ENCODE measurements around the gene STX8.

The STX8 gene

GRCh38 chr17:9408381-9408780 lies 167.2 kb downstream of the STX8 start:
- Histone ChIP-seq H2BK12ac (ENCODE audit: low read length in 2 of 2) (no peak overlapping the region), H3K79me1 (replicated peaks; ENCODE audit: low read length, poor library complexity, severe bottlenecking) (no peaks in the 10 kb centered on the region), H3K18ac (ENCODE audit: low read depth in 1 of 2, low read length in 2 of 2) (no peak overlapping the region), H2BK15ac (ENCODE audit: low read depth, poor library complexity, severe bottlenecking) (no peak overlapping the region), H3K36me3 (ENCODE audit: control insufficient read depth in 1 of 2, insufficient read depth in 2 of 2, low read depth in 1 of 2, low read length in 2 of 2) (no peaks in the 10 kb centered on the region), H4K8ac (ENCODE audit: low read length) (no peak overlapping the region), H3K9ac (ENCODE audit: low read length) (no peak overlapping the region), H4K91ac (ENCODE audit: low read length) (no peak overlapping the region), H2BK5ac (ENCODE audit: low read depth, low read length, poor library complexity, severe bottlenecking) (no peak overlapping the region), H2AK5ac (ENCODE audit: low read length, severe bottlenecking) (no peak overlapping the region), H3K27ac (ENCODE audit: low read length, poor library complexity, severe bottlenecking) (no peak overlapping the region), H3K4me3 (ENCODE audit: insufficient read depth in 1 of 2, low read depth in 1 of 2, low read length in 2 of 2) (no peak overlapping the region), H3K14ac (ENCODE audit: low read length in 2 of 2) (no peak overlapping the region), H2BK120ac (ENCODE audit: low read depth, low read length) (no peak overlapping the region), H3K4ac (ENCODE audit: low read depth in 1 of 2, low read length in 2 of 2) (no peak overlapping the region), H3K4me1 (ENCODE audit: control insufficient read depth, insufficient read depth, low read depth, low read length) (peaks cover 5% of the 10 kb centered on the region), H3K27me3 (ENCODE audit: control insufficient read depth in 1 of 2, insufficient read depth in 1 of 2, low read length in 2 of 2) (no peaks in the 10 kb centered on the region), H3K9me3 (ENCODE audit: control insufficient read depth, low read length) (no peaks in the 10 kb centered on the region), H3K4me2 (ENCODE audit: low read length, poor library complexity, severe bottlenecking) (no peak overlapping the region), H3K23ac (ENCODE audit: low read length in 2 of 2) (no peak overlapping the region), H2AFZ (ENCODE audit: low read depth, low read length) (no peak overlapping the region)
- peak; percentile 26 for DNase-seq
- WGBS: no CpG with 5 or more reads among the region's 1 CpG

GRCh38 chr17:9406046-9406606 lies 169.5 kb downstream of the STX8 start:
- no peak overlapping the region for H3K14ac ChIP-seq (ENCODE audit: low read length in 2 of 2)
- H4K8ac ChIP-seq (ENCODE audit: low read length): no peak overlapping the region
- WGBS: 57% methylated on average over 1 of the region's 2 CpGs
- H3K9me3 ChIP-seq (ENCODE audit: control insufficient read depth, low read length): no peaks in the 10 kb centered on the region
- no peak overlapping the region for H3K4ac ChIP-seq (ENCODE audit: low read depth in 1 of 2, low read length in 2 of 2)
- H2BK15ac ChIP-seq (ENCODE audit: low read depth, poor library complexity, severe bottlenecking): no peak overlapping the region
- no peak overlapping the region for H2AK5ac ChIP-seq (ENCODE audit: low read length, severe bottlenecking)
- H3K23ac ChIP-seq (ENCODE audit: low read length in 2 of 2): no peak overlapping the region
- no peak overlapping the region for H3K18ac ChIP-seq (ENCODE audit: low read depth in 1 of 2, low read length in 2 of 2)
- no peak overlapping the region for H3K9ac ChIP-seq (ENCODE audit: low read length)
- H2BK12ac ChIP-seq (ENCODE audit: low read length in 2 of 2): no peak overlapping the region
- peaks cover 5% of the 10 kb centered on the region for H3K4me1 ChIP-seq (ENCODE audit: control insufficient read depth, insufficient read depth, low read depth, low read length)
- H3K36me3 ChIP-seq (ENCODE audit: control insufficient read depth in 1 of 2, insufficient read depth in 2 of 2, low read depth in 1 of 2, low read length in 2 of 2): no peaks in the 10 kb centered on the region
- no peak overlapping the region for H2BK5ac ChIP-seq (ENCODE audit: low read depth, low read length, poor library complexity, severe bottlenecking)
- H3K79me1 ChIP-seq (replicated peaks; ENCODE audit: low read length, poor library complexity, severe bottlenecking): no peaks in the 10 kb centered on the region
- no peak overlapping the region for H4K91ac ChIP-seq (ENCODE audit: low read length)
- H3K4me3 ChIP-seq (ENCODE audit: insufficient read depth in 1 of 2, low read depth in 1 of 2, low read length in 2 of 2): no peak overlapping the region
- H2BK120ac ChIP-seq (ENCODE audit: low read depth, low read length): no peak overlapping the region
- H2AFZ ChIP-seq (ENCODE audit: low read depth, low read length): no peak overlapping the region
- H3K27me3 ChIP-seq (ENCODE audit: control insufficient read depth in 1 of 2, insufficient read depth in 1 of 2, low read length in 2 of 2): no peaks in the 10 kb centered on the region
- DNase-seq: peak; percentile 41
- no peak overlapping the region for H3K27ac ChIP-seq (ENCODE audit: low read length, poor library complexity, severe bottlenecking)
- no peak overlapping the region for H3K4me2 ChIP-seq (ENCODE audit: low read length, poor library complexity, severe bottlenecking)

GRCh38 chr17:9403257-9403656 lies 172.4 kb downstream of the STX8 start:
- H4K8ac ChIP-seq (ENCODE audit: low read length): no peak overlapping the region
- no peak overlapping the region for H3K9ac ChIP-seq (ENCODE audit: low read length)
- H4K91ac ChIP-seq (ENCODE audit: low read length): no peak overlapping the region
- H2AK5ac ChIP-seq (ENCODE audit: low read length, severe bottlenecking): no peak overlapping the region
- DNase-seq: no peak
- H2BK15ac ChIP-seq (ENCODE audit: low read depth, poor library complexity, severe bottlenecking): no peak overlapping the region
- no peak overlapping the region for H2BK5ac ChIP-seq (ENCODE audit: low read depth, low read length, poor library complexity, severe bottlenecking)
- H3K14ac ChIP-seq (ENCODE audit: low read length in 2 of 2): no peak overlapping the region
- no peak overlapping the region for H3K23ac ChIP-seq (ENCODE audit: low read length in 2 of 2)
- no peaks in the 10 kb centered on the region for H3K79me1 ChIP-seq (replicated peaks; ENCODE audit: low read length, poor library complexity, severe bottlenecking)
- H3K4me1 ChIP-seq (ENCODE audit: control insufficient read depth, insufficient read depth, low read depth, low read length): no peaks in the 10 kb centered on the region
- no peak overlapping the region for H3K4me2 ChIP-seq (ENCODE audit: low read length, poor library complexity, severe bottlenecking)
- no peak overlapping the region for H3K18ac ChIP-seq (ENCODE audit: low read depth in 1 of 2, low read length in 2 of 2)
- H3K36me3 ChIP-seq (ENCODE audit: control insufficient read depth in 1 of 2, insufficient read depth in 2 of 2, low read depth in 1 of 2, low read length in 2 of 2): no peaks in the 10 kb centered on the region
- no peak overlapping the region for H2BK12ac ChIP-seq (ENCODE audit: low read length in 2 of 2)
- H2BK120ac ChIP-seq (ENCODE audit: low read depth, low read length): no peak overlapping the region
- H3K27ac ChIP-seq (ENCODE audit: low read length, poor library complexity, severe bottlenecking): no peak overlapping the region
- no peak overlapping the region for H3K4me3 ChIP-seq (ENCODE audit: insufficient read depth in 1 of 2, low read depth in 1 of 2, low read length in 2 of 2)
- 100% methylated on average over 1 of the region's 4 CpGs for WGBS
- H2AFZ ChIP-seq (ENCODE audit: low read depth, low read length): no peak overlapping the region
- H3K9me3 ChIP-seq (ENCODE audit: control insufficient read depth, low read length): no peaks in the 10 kb centered on the region
- no peak overlapping the region for H3K4ac ChIP-seq (ENCODE audit: low read depth in 1 of 2, low read length in 2 of 2)
- H3K27me3 ChIP-seq (ENCODE audit: control insufficient read depth in 1 of 2, insufficient read depth in 1 of 2, low read length in 2 of 2): no peaks in the 10 kb centered on the region

- no peak overlapping the region for H2BK12ac ChIP-seq (ENCODE audit: low read length in 2 of 2)
- no peak overlapping the region for H4K8ac ChIP-seq (ENCODE audit: low read length)
- DNase-seq: peak; percentile 23
- H3K9ac ChIP-seq (ENCODE audit: low read length): no peak overlapping the region
- H3K27me3 ChIP-seq (ENCODE audit: control insufficient read depth in 1 of 2, insufficient read depth in 1 of 2, low read length in 2 of 2): no peaks in the 10 kb centered on the region
- H3K18ac ChIP-seq (ENCODE audit: low read depth in 1 of 2, low read length in 2 of 2): no peak overlapping the region
- H2BK120ac ChIP-seq (ENCODE audit: low read depth, low read length): no peak overlapping the region
- no peak overlapping the region for H2BK15ac ChIP-seq (ENCODE audit: low read depth, poor library complexity, severe bottlenecking)
- no peak overlapping the region for H3K23ac ChIP-seq (ENCODE audit: low read length in 2 of 2)
- H3K79me1 ChIP-seq (replicated peaks; ENCODE audit: low read length, poor library complexity, severe bottlenecking): no peaks in the 10 kb centered on the region
- no peak overlapping the region for H3K27ac ChIP-seq (ENCODE audit: low read length, poor library complexity, severe bottlenecking)
- H3K36me3 ChIP-seq (ENCODE audit: control insufficient read depth in 1 of 2, insufficient read depth in 2 of 2, low read depth in 1 of 2, low read length in 2 of 2): no peaks in the 10 kb centered on the region
- no peaks in the 10 kb centered on the region for H3K4me1 ChIP-seq (ENCODE audit: control insufficient read depth, insufficient read depth, low read depth, low read length)
- H2BK5ac ChIP-seq (ENCODE audit: low read depth, low read length, poor library complexity, severe bottlenecking): no peak overlapping the region
- H2AK5ac ChIP-seq (ENCODE audit: low read length, severe bottlenecking): no peak overlapping the region
- H3K4me2 ChIP-seq (ENCODE audit: low read length, poor library complexity, severe bottlenecking): no peak overlapping the region
- no peak overlapping the region for H3K4ac ChIP-seq (ENCODE audit: low read depth in 1 of 2, low read length in 2 of 2)
- H4K91ac ChIP-seq (ENCODE audit: low read length): no peak overlapping the region
- no peak overlapping the region for H3K4me3 ChIP-seq (ENCODE audit: insufficient read depth in 1 of 2, low read depth in 1 of 2, low read length in 2 of 2)
- no peak overlapping the region for H3K14ac ChIP-seq (ENCODE audit: low read length in 2 of 2)
- 76% methylated on average over 5 of the region's 9 CpGs for WGBS
- H3K9me3 ChIP-seq (ENCODE audit: control insufficient read depth, low read length): no peaks in the 10 kb centered on the region
- no peak overlapping the region for H2AFZ ChIP-seq (ENCODE audit: low read depth, low read length)
Observed at GRCh38 chr17:9402590-9403199, 172.9 kb downstream of the STX8 start.

Measured in mesenchymal stem cell (in vitro differentiated cells and primary cell).